Glutamatergic neuron (in vitro differentiated cells): ENCODE data around the gene CACHD1. TPM values are rescaled to one million over a fixed set of nuclear protein-coding genes. Genes with fewer than 3 reads are reported as not detected.

Experiments used
- DNase-seq: peaks from one replicate; pipeline ENCODE4 v3.0.0; 2022
- H3K27ac Mint-ChIP-seq: one replicate; pipeline ENCODE4 v1.8.0; 2020; ENCODE audit warnings: mild to moderate bottlenecking, mixed read lengths, inconsistent platforms; ENCODE audit not compliant: unreplicated experiment
- H3K27me3 Mint-ChIP-seq: one replicate; pipeline ENCODE4 v1.8.0; 2020; ENCODE audit warnings: mild to moderate bottlenecking, moderate library complexity, mixed read lengths, inconsistent platforms; ENCODE audit not compliant: unreplicated experiment
- H3K36me3 Mint-ChIP-seq: one replicate; pipeline ENCODE4 v1.8.0; 2020; ENCODE audit warnings: mild to moderate bottlenecking, mixed read lengths, inconsistent platforms; ENCODE audit not compliant: unreplicated experiment
- H3K4me1 Mint-ChIP-seq: one replicate; pipeline ENCODE4 v1.8.0; 2020; ENCODE audit warnings: mild to moderate bottlenecking, low read depth, mixed read lengths, inconsistent platforms; ENCODE audit not compliant: unreplicated experiment
- H3K4me3 Mint-ChIP-seq: one replicate; pipeline ENCODE4 v1.8.0; 2020; ENCODE audit warnings: mild to moderate bottlenecking, mixed read lengths, inconsistent platforms; ENCODE audit not compliant: unreplicated experiment
- H3K9me3 Mint-ChIP-seq: one replicate; pipeline ENCODE4 v1.8.0; 2020; ENCODE audit warnings: mild to moderate bottlenecking, moderate library complexity, mixed read lengths, inconsistent platforms; ENCODE audit not compliant: unreplicated experiment
- CTCF ChIP-seq: fragments of 200-600 bp; sonication (generic); IDR thresholded peaks from one replicate; pipeline ENCODE4 v1.5.0; 2021; ENCODE audit not compliant: partially characterized antibody, unreplicated experiment
- total RNA-seq: library from RNA; stranded (reverse); fragmentation: NEBNext Ultra II Directional; extraction: Animal tissue kit (Norgen Biotek cat#: 25700); gene quantifications from one replicate; pipeline ENCODE4 v1.2.1, GENCODE V29; 2021; ENCODE audit not compliant: unreplicated experiment

CACHD1 gene
- total RNA-seq, 1 donor from 2014 or later: 9.4 TPM

GRCh38 chr1:64537942-64538341, 68.0 kb downstream of the CACHD1 start:
- H3K4me1 Mint-ChIP-seq: peaks cover 23% of the 10 kb centered on the region
- H3K27ac Mint-ChIP-seq: no peak overlapping the region
- no peak for TF ChIP-seq CTCF
- H3K9me3 Mint-ChIP-seq: no peaks in the 10 kb centered on the region
- no peaks in the 10 kb centered on the region for H3K27me3 Mint-ChIP-seq
- H3K4me3 Mint-ChIP-seq: no peak overlapping the region
- H3K36me3 Mint-ChIP-seq: no peaks in the 10 kb centered on the region
- no peak for DNase-seq

- H3K27ac Mint-ChIP-seq: no peak overlapping the region
- no peak for DNase-seq
- H3K36me3 Mint-ChIP-seq: no peaks in the 10 kb centered on the region
- no peak overlapping the region for H3K4me3 Mint-ChIP-seq
- H3K4me1 Mint-ChIP-seq: peaks cover 23% of the 10 kb centered on the region
- no peaks in the 10 kb centered on the region for H3K27me3 Mint-ChIP-seq
- no peak for TF ChIP-seq CTCF
- H3K9me3 Mint-ChIP-seq: no peaks in the 10 kb centered on the region
Observed at GRCh38 chr1:64538389-64538788, 68.5 kb downstream of the CACHD1 start.

GRCh38 chr1:64539289-64539688, 69.4 kb downstream of the CACHD1 start:
- Mint-ChIP-seq H3K27ac (no peak overlapping the region), H3K4me3 (no peak overlapping the region), H3K4me1 (peaks cover 28% of the 10 kb centered on the region), H3K27me3 (no peaks in the 10 kb centered on the region), H3K36me3 (no peaks in the 10 kb centered on the region), H3K9me3 (no peaks in the 10 kb centered on the region)
- TF ChIP-seq CTCF: no peak
- no peak for DNase-seq

GRCh38 chr1:64539781-64540218, 69.9 kb downstream of the CACHD1 start:
- Mint-ChIP-seq H3K36me3 (no peaks in the 10 kb centered on the region), H3K27ac (no peak overlapping the region), H3K9me3 (no peaks in the 10 kb centered on the region), H3K27me3 (no peaks in the 10 kb centered on the region), H3K4me1 (peaks cover 30% of the 10 kb centered on the region), H3K4me3 (peak overlapping the region; percentile 35)
- no peak for TF ChIP-seq CTCF
- DNase-seq: no peak

- H3K36me3 Mint-ChIP-seq: no peaks in the 10 kb centered on the region
- H3K9me3 Mint-ChIP-seq: no peaks in the 10 kb centered on the region
- no peak for DNase-seq
- H3K4me1 Mint-ChIP-seq: peaks cover 30% of the 10 kb centered on the region
- H3K27me3 Mint-ChIP-seq: no peaks in the 10 kb centered on the region
- no peak for TF ChIP-seq CTCF
- no peak overlapping the region for H3K4me3 Mint-ChIP-seq
- H3K27ac Mint-ChIP-seq: no peak overlapping the region
Observed at GRCh38 chr1:64540265-64540791, 70.4 kb downstream of the CACHD1 start.
